ENCODE measurements around the gene TTC23L.

GRCh38 chr5:34870382-34870781, 31.4 kb downstream of the TTC23L start:
- TF ChIP-seq CTCF (IDR thresholded peaks at IDR 0.05) (no peak), USF2 (IDR thresholded peaks at IDR 0.05) (no peak), POLR2A (IDR thresholded peaks at IDR 0.05; ENCODE audit: low read length) (no peak), E2F6 (IDR thresholded peaks at IDR 0.05; ENCODE audit: borderline replicate concordance, low read depth) (no peak)
